H9 (cell line): Measurements from ENCODE around the gene TMEM222. TPM values are rescaled to one million over a fixed set of nuclear protein-coding genes. Genes with fewer than 3 reads are reported as not detected.

ENCODE experiments used
- DNase-seq: peaks from one replicate; pipeline ENCODE4 v3.0.0-alpha.2; 2017
- H2AFZ ChIP-seq: one replicate; pipeline ENCODE4 v1.6.1; 2013; ENCODE audit warnings: mild to moderate bottlenecking, low read length, control low read depth, moderate library complexity
- H2AK5ac ChIP-seq: 2 replicates; pipeline ENCODE4 v1.6.1; 2013; ENCODE audit warnings: low read length, control low read depth, mixed read lengths; ENCODE audit not compliant: insufficient read length
- H2BK120ac ChIP-seq: one replicate; pipeline ENCODE4 v1.6.1; 2013; ENCODE audit warnings: low read depth, mild to moderate bottlenecking, low read length, control low read depth, inconsistent platforms; ENCODE audit not compliant: poor library complexity, severe bottlenecking
- H2BK12ac ChIP-seq: 2 replicates; pipeline ENCODE4 v1.6.1; 2013; ENCODE audit warnings: low read length, control low read depth, mixed read lengths, low read depth; ENCODE audit not compliant: insufficient read length
- H2BK15ac ChIP-seq: 2 replicates; pipeline ENCODE4 v1.6.1; 2013; ENCODE audit warnings: low read depth, low read length, control low read depth
- H2BK20ac ChIP-seq: one replicate; pipeline ENCODE4 v1.6.1; 2013; ENCODE audit warnings: low read depth, mild to moderate bottlenecking, low read length, control low read depth, inconsistent platforms; ENCODE audit not compliant: poor library complexity, severe bottlenecking
- H2BK5ac ChIP-seq: 2 replicates; pipeline ENCODE4 v1.6.1; 2013; ENCODE audit warnings: low read length, control low read depth, mixed read lengths; ENCODE audit not compliant: insufficient read length
- H3K14ac ChIP-seq: 2 replicates; pipeline ENCODE4 v1.6.1; 2013; ENCODE audit warnings: low read length, control low read depth; ENCODE audit not compliant: insufficient read depth
- H3K18ac ChIP-seq: 2 replicates; pipeline ENCODE4 v1.6.1; 2013; ENCODE audit warnings: low read depth, mild to moderate bottlenecking, mixed read lengths, low read length, control low read depth; ENCODE audit not compliant: insufficient read length
- H3K23ac ChIP-seq: 2 replicates; pipeline ENCODE4 v1.6.1; 2013; ENCODE audit warnings: low read length, control low read depth, mixed read lengths, low read depth; ENCODE audit not compliant: insufficient read length
- H3K23me2 ChIP-seq: 2 replicates; pipeline ENCODE4 v1.6.1; 2013; ENCODE audit warnings: low read depth, mild to moderate bottlenecking, mixed read lengths, low read length, control low read depth; ENCODE audit not compliant: insufficient read length, poor library complexity, severe bottlenecking
- H3K27ac ChIP-seq: 2 replicates; pipeline ENCODE4 v1.5.1; 2013; ENCODE audit warnings: low read length, control low read depth, mixed read lengths, low read depth; ENCODE audit not compliant: insufficient read length
- H3K27me3 ChIP-seq: 2 replicates; pipeline ENCODE4 v1.6.1; 2013; ENCODE audit warnings: low read length, control low read depth, inconsistent platforms; ENCODE audit not compliant: insufficient read depth
- H3K4ac ChIP-seq: 2 replicates; pipeline ENCODE4 v1.6.1; 2013; ENCODE audit warnings: low read depth, mild to moderate bottlenecking, control low read depth, inconsistent platforms, low read length, moderate library complexity
- H3K4me1 ChIP-seq: 2 replicates; pipeline ENCODE4 v1.6.1; 2013; ENCODE audit warnings: low read length, control low read depth, inconsistent platforms; ENCODE audit not compliant: insufficient read depth
- H3K4me2 ChIP-seq: 2 replicates; pipeline ENCODE4 v1.6.1; 2013; ENCODE audit warnings: low read length, control low read depth, mixed read lengths; ENCODE audit not compliant: insufficient read length, insufficient read depth
- H3K56ac ChIP-seq: 2 replicates; pipeline ENCODE4 v1.6.1; 2013; ENCODE audit warnings: low read depth, mild to moderate bottlenecking, mixed read lengths, low read length, control low read depth; ENCODE audit not compliant: insufficient read length
- H3K79me1 ChIP-seq: 2 replicates; pipeline ENCODE4 v1.6.1; 2013; ENCODE audit warnings: low read depth, mild to moderate bottlenecking, moderate library complexity, low read length, control low read depth, inconsistent platforms; ENCODE audit not compliant: insufficient read depth, poor library complexity, severe bottlenecking
- H3K79me2 ChIP-seq: 2 replicates; pipeline ENCODE4 v1.6.1; 2013; ENCODE audit warnings: low read length, control low read depth, inconsistent platforms; ENCODE audit not compliant: insufficient read depth
- H3K9ac ChIP-seq: 2 replicates; pipeline ENCODE4 v1.6.1; 2013; ENCODE audit warnings: low read length, control low read depth, mixed read lengths; ENCODE audit not compliant: insufficient read length; ENCODE audit errors: extremely low read depth
- H3K9me3 ChIP-seq: one replicate; pipeline ENCODE4 v1.6.1; 2013; ENCODE audit warnings: low read depth, low read length, inconsistent platforms; ENCODE audit not compliant: control insufficient read depth
- H3T11ph ChIP-seq: one replicate; pipeline ENCODE4 v1.6.1; 2013; ENCODE audit warnings: mild to moderate bottlenecking, low read length, control low read depth, inconsistent platforms
- H4K20me1 ChIP-seq: one replicate; pipeline ENCODE4 v1.6.1; 2013; ENCODE audit not compliant: control insufficient read depth, insufficient read length, insufficient read depth
- H4K5ac ChIP-seq: 2 replicates; pipeline ENCODE4 v1.6.1; 2013; ENCODE audit warnings: low read depth, mild to moderate bottlenecking, mixed read lengths, low read length, control low read depth; ENCODE audit not compliant: insufficient read length
- H4K8ac ChIP-seq: replicated peaks from 2 replicates; pipeline ENCODE4 v1.6.1; 2013; ENCODE audit warnings: low read length, control low read depth, mixed read lengths, low read depth; ENCODE audit not compliant: insufficient read length
- H4K91ac ChIP-seq: 2 replicates; pipeline ENCODE4 v1.6.1; 2013; ENCODE audit warnings: low read depth, mild to moderate bottlenecking, moderate library complexity, mixed read lengths, low read length, control low read depth; ENCODE audit not compliant: insufficient read length
- H3K27ac Mint-ChIP-seq, 3 experiments: 2 replicates in 2 of 3; 3 replicates in 1 of 3; pipeline ENCODE4 v1.8.0; 2020 to 2021; ENCODE audit warnings: mixed read lengths in 3 of 3, mild to moderate bottlenecking in 1 of 3, moderate library complexity in 1 of 3
- H3K27me3 Mint-ChIP-seq: 2 replicates; pipeline ENCODE4 v1.8.0; 2021; ENCODE audit warnings: low read depth, mild to moderate bottlenecking, moderate library complexity, mixed read lengths
- H3K36me3 Mint-ChIP-seq, 3 experiments: 2 replicates in 2 of 3; 3 replicates in 1 of 3; pipeline ENCODE4 v1.8.0; 2020 to 2021; ENCODE audit warnings: low read depth in 3 of 3, mixed read lengths in 3 of 3; ENCODE audit not compliant: insufficient read depth in 1 of 3
- H3K4me1 Mint-ChIP-seq, 2 experiments: 2 replicates each; pipeline ENCODE4 v1.8.0; 2020; ENCODE audit warnings: mixed read lengths in 2 of 2
- H3K4me3 Mint-ChIP-seq, 2 experiments: 2 replicates in 1 of 2; 3 replicates in 1 of 2; pipeline ENCODE4 v1.8.0; 2020 to 2021; ENCODE audit warnings: mild to moderate bottlenecking in 2 of 2, mixed read lengths in 2 of 2, moderate library complexity in 1 of 2
- H3K9me3 Mint-ChIP-seq, 2 experiments: 2 replicates in 1 of 2; 3 replicates in 1 of 2; pipeline ENCODE4 v1.8.0; 2020; ENCODE audit warnings: mild to moderate bottlenecking in 2 of 2, mixed read lengths in 2 of 2, moderate library complexity in 1 of 2
- WGBS: extraction: QIAGEN DNeasy Blood & Tissue Kit; methylation state at CpG from one replicate; pipeline ENCODE4 v1.1.7; 2013; ENCODE audit warnings: missing lambda C conversion rate, low lambda C conversion rate, mixed read lengths; ENCODE audit not compliant: insufficient read length; ENCODE audit errors: extremely low coverage; 5-methylcytosine and 5-hydroxymethylcytosine counted together
- total RNA-seq: library from RNA; stranded (reverse); gene quantifications from 2 replicates; pipeline ENCODE4 v1.2.1, GENCODE V29; 2021
- TF ChIP-seq, protein P1 (sequence below): fragments of 200-600 bp; sonication (generic); conservative IDR thresholded peaks from 3 replicates; pipeline ENCODE4 v1.8.0; 2021; ENCODE audit warnings: antibody characterized with exemption, mild to moderate bottlenecking

Gene TMEM222
- total RNA-seq, 1 experiment from 2014 or later: 36.8 TPM

- H2AK5ac ChIP-seq: no peak overlapping the region
- H3K27ac Mint-ChIP-seq: no peak overlapping the region
- no peak overlapping the region for H3K9ac ChIP-seq
- H3T11ph ChIP-seq: no peak overlapping the region
- no peak overlapping the region for H3K18ac ChIP-seq
- no peaks in the 10 kb centered on the region; the same call in 1 of the 2 replicates for H3K4me1 ChIP-seq
- H3K4me1 Mint-ChIP-seq: peaks cover 16 to 38% of the 10 kb centered on the region in 2 experiments
- no peak for DNase-seq
- no peak overlapping the region for H2BK20ac ChIP-seq
- H2AFZ ChIP-seq: no peak overlapping the region
- no peak overlapping the region for H3K23ac ChIP-seq
- H3K36me3 Mint-ChIP-seq: no peaks in the 10 kb centered on the region
- peaks cover 9% of the 10 kb centered on the region for H3K23me2 ChIP-seq
- no peak overlapping the region for H4K5ac ChIP-seq
- no peak overlapping the region for H3K4ac ChIP-seq
- no peak overlapping the region for H3K56ac ChIP-seq
- H3K27ac ChIP-seq: no peak overlapping the region
- H3K79me1 ChIP-seq: no peaks in the 10 kb centered on the region
- peaks cover 13% of the 10 kb centered on the region for H3K27me3 Mint-ChIP-seq
- H2BK120ac ChIP-seq: no peak overlapping the region
- no peak overlapping the region for H3K14ac ChIP-seq
- no CpG with 5 or more reads among the region's 13 CpGs for WGBS
- H3K9me3 Mint-ChIP-seq: no peaks in the 10 kb centered on the region
- H2BK5ac ChIP-seq: no peak overlapping the region
- no peak overlapping the region for H3K4me2 ChIP-seq
- 0 out of 5 replicates have a peak overlapping the region, but pooled peaks of 1 of the 2 experiments have one; percentile 17 for H3K4me3 Mint-ChIP-seq
- no peaks in the 10 kb centered on the region for H3K27me3 ChIP-seq
- no peaks in the 10 kb centered on the region for H3K79me2 ChIP-seq
- H3K9me3 ChIP-seq: no peaks in the 10 kb centered on the region
- no peak overlapping the region for H2BK12ac ChIP-seq
- H4K8ac ChIP-seq: no peak overlapping the region
- no peak overlapping the region for H4K91ac ChIP-seq
- no peak overlapping the region for H2BK15ac ChIP-seq
- TF ChIP-seq, protein P1, sequence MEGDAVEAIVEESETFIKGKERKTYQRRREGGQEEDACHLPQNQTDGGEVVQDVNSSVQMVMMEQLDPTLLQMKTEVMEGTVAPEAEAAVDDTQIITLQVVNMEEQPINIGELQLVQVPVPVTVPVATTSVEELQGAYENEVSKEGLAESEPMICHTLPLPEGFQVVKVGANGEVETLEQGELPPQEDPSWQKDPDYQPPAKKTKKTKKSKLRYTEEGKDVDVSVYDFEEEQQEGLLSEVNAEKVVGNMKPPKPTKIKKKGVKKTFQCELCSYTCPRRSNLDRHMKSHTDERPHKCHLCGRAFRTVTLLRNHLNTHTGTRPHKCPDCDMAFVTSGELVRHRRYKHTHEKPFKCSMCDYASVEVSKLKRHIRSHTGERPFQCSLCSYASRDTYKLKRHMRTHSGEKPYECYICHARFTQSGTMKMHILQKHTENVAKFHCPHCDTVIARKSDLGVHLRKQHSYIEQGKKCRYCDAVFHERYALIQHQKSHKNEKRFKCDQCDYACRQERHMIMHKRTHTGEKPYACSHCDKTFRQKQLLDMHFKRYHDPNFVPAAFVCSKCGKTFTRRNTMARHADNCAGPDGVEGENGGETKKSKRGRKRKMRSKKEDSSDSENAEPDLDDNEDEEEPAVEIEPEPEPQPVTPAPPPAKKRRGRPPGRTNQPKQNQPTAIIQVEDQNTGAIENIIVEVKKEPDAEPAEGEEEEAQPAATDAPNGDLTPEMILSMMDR: peak; percentile 51
- peaks cover 2% of the 10 kb centered on the region for H4K20me1 ChIP-seq
Observed at GRCh38 chr1:27368869-27369582, 47.1 kb downstream of the TMEM222 start.
